ENCODE measurements around the gene NAT9. TPM values are rescaled to one million over a fixed set of nuclear protein-coding genes. Genes with fewer than 3 reads are reported as not detected.

The NAT9 gene
- total RNA-seq, 1 experiment from 2014 or later = 21.9 TPM

DNA sequence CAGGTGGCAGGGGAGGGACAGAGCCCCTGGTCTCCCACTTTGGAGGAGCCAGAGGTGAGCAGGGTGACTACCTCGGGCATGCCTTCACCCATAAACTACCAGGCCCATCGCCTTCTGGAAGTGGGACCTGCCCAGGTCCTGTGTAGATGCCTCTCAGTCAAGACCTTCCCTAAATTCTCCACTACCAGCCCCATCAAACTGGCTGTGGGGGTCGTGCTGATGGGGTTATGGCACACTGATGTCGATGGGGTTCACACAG lies 44.9 kb downstream of the NAT9 start:
- DNase-seq (ENCODE audit: low read depth) = no peak

DNA sequence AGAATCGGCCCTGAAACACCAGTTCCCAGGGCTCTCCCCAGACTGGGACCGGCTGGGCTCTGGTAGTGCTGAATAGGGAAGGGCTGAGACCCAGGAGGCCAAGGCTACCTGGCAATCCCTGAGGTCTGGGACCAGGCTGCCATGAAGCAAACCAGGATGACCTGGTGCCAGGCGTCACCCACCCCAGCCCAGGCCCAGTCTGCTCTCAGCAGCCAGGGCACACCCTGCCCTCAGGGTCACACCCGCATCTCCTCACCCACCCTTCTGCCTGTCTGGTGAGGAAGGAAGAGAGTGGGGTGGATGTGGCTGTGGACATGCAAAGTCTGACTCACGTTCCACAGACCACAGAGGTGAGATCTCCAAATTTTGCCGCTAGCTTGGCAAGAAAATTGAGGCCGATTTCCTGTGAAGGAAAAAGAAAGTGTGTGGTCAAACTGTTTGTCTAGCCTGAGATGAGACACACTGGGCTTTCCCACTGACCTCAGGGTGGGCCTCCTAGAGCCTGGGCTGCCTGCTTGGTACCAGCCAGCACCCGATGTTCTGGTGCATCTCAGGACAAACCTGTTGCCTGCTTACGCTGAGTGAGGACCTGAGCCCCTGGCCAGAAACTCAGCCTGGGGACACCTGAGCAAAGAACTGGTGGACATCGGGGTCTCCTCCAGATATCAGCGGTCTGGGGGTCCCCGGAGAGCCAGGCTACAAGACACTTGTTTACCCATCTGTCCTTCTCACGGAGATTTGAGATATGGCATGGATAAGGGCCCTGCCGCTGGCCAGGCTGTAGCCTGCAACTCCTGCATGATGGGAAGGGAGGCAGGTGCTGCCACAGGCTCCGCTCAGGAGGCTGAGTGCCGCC lies 45.4 kb downstream of the NAT9 start:
- DNase-seq (ENCODE audit: low read depth) = no peak

DNA sequence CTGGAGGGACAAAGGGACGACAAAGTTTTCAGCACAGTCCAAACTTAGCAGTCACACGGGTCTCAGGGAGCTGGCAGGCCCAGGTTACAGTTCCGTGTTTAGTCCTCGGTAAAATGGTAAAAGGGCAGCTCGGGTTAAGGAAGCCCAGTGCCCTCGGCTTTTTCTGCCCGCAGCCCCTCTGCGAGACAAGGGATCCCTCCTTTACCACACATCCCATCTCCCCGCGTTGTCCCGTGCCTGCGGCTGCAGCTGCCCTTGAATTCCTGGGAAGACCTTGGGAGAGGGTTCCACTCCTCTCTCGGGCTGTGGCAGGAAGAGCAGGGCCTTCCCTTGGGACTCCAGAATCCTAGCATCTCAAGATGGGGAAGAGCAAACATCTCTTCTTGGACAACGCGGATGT lies 46.3 kb downstream of the NAT9 start:
- no peak for DNase-seq (ENCODE audit: low read depth)

DNA sequence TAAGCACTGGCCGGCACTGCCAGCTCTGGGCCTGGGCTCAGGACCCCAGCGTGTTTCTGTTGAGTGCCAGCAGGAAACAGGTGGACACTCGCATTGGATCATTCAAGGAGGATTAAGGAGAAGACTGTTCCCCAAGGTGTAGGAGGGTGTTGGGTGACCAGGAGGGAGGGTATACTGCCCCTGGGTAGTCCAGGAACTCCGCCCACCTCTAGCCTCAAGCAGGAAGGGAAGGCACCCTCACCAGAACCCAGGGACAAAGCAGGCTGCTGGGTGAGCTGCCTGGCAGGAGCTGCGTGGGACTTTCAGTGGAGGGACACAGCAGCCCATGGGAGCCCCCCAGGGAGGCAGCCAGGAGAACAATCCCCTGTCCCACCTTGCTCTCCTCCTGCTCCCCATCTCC lies 46.8 kb downstream of the NAT9 start:
- DNase-seq (ENCODE audit: low read depth) = no peak

DNA sequence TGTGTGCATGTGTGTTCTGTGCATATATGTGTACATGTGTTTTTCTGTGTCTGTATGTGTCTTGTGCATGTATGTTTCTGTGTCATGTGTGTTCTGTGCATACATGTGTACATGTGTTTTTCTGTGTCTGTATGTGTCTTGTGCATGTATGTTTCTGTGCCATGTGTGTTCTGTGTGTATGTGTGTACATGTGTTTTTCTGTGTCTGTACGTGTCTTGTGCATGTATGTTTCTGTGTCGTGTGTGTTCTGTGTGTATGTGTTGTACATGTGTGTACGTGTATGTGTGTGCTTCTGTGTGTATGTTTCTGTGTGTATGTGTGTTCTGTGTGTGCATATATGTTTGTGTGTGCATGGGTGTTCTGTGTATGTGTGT lies 47.5 kb downstream of the NAT9 start:
- no peak for DNase-seq (ENCODE audit: low read depth)

DNA sequence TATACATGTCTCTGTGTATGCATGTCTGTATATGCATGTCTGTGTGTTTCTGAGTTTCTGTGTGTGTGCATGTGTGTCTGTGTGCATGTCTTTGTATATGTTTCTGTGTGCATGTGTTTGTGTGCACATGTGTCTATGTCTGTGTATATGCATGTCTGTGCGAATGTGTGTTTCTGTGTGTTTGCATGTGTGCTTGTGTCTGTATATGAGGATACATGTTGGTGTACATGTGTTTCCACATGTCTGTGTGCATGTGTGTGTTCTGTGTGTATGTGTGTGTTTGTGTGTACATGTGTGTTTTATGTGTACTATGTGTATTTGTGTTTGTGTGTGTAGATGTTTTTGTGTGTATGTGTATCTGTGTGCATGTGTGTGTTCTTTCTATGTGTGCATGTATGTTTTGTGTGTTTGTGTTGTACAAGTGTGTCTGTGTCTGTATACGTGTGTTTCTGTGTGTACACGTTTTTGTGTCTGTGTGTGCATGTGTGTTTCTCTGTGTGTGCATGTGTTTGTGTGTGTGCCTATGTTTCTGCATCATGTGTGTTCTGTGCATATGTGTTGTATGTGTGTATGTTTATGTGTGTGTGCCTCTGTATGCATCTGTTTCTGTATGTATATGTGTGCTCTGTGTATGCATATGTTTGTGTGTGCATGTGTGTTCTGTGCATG lies 48.0 kb downstream of the NAT9 start:
- no peak for DNase-seq (ENCODE audit: low read depth)

DNA sequence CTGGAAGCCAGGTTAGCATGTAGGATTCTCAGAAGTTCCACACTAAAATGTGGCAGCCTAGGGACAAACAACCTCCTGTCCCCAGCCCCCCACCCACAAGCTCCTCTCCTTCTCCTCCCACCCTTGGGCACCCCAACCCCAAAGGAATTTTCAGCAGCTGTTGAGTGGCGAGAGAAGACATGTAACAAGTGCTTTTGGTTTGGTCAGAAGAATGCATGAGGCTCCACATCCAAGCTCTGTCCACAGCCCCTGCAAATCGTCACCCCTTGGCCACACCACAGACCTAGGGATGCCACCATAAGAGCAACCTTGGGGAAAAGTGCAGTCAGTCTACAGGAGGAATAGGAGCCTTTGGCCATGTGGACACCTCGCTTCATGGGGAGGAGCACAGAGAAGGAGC lies 51.0 kb downstream of the NAT9 start:
- DNase-seq (ENCODE audit: low read depth) = no peak

DNA sequence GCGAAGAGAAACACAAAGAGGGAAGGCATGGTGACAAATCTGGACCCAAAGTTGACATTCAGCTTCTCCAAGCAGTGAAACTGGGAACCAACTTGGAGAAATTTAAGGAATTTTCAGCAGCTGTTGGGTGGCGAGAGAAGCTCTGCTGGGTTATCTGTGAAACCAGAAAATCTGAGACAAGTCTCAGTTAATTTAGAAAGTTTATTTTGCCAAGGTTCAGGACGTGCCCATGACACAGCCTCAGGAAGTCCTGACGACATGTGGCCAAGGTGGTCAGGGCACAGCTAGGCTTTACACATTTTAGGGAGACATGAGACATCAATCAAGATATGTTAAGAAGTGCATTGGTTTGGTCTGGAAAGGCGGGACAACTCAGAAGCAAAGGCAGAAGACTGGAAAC lies 52.3 kb downstream of the NAT9 start:
- no peak for DNase-seq (ENCODE audit: low read depth)

DNA sequence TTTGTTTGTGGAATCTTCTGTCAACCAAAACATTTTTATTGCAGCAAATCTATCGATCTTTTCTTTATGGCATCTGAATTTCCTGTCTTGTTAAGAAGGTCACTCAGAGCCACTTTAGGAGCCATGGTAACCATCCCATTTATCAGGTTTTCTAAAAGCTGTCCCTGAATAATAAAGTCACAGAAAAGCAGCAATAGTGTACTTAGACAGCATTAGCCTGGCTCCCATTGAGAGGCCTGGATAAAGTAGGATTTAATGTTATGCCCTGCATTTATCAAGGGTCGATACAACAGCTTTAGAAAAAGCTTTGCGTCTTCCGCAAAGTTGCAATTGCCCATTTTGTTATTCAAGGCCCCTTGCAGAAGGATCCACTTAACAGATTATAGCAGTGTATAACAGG lies 53.4 kb downstream of the NAT9 start:
- no peak for DNase-seq (ENCODE audit: low read depth)

Other genes with a start within 250 kb of the NAT9 start
- gene CD300LB, start 244.9 kb downstream of the NAT9 start, total RNA-seq (2014; rRNA removed; shearing (Covaris generic)) = not detected in 2 replicates
- gene CD300C, start 230.2 kb downstream of the NAT9 start, total RNA-seq (2014; rRNA removed; shearing (Covaris generic)) = 0.17 and 0.90 TPM in 2 replicates
- not detected in 2 replicates for gene CD300H, start 208.8 kb downstream of the NAT9 start, total RNA-seq (2014; rRNA removed; shearing (Covaris generic))
- not detected in 2 replicates for gene CD300LD, start 184.1 kb downstream of the NAT9 start, total RNA-seq (2014; rRNA removed; shearing (Covaris generic))
- not detected in 2 replicates for gene CD300E, start 152.6 kb downstream of the NAT9 start, total RNA-seq (2014; rRNA removed; shearing (Covaris generic))
- not detected in 2 replicates for gene CD300LF, start 63.4 kb downstream of the NAT9 start, total RNA-seq (2014; rRNA removed; shearing (Covaris generic))
- 0.11 and 0.20 TPM in 2 replicates for gene RAB37, start 39.1 kb downstream of the NAT9 start, total RNA-seq (2014; rRNA removed; shearing (Covaris generic))
- gene NHERF1, start 27.7 kb downstream of the NAT9 start, total RNA-seq (2014; rRNA removed; shearing (Covaris generic)) = 32.8 and 41.8 TPM in 2 replicates
- gene GRIN2C, start 83.5 kb upstream of the NAT9 start, total RNA-seq (2014; rRNA removed; shearing (Covaris generic)) = 0.07 and 0.10 TPM in 2 replicates
- gene FDXR, start 96.6 kb upstream of the NAT9 start, total RNA-seq (2014; rRNA removed; shearing (Covaris generic)) = 46.9 and 48.7 TPM in 2 replicates
- gene FADS6, start 117.3 kb upstream of the NAT9 start, total RNA-seq (2014; rRNA removed; shearing (Covaris generic)) = not detected in 2 replicates
- gene USH1G, start 146.9 kb upstream of the NAT9 start, total RNA-seq (2014; rRNA removed; shearing (Covaris generic)) = not detected in 2 replicates
- gene OTOP2, start 147.9 kb upstream of the NAT9 start, total RNA-seq (2014; rRNA removed; shearing (Covaris generic)) = not detected in 2 replicates
- gene OTOP3, start 159.6 kb upstream of the NAT9 start, total RNA-seq (2014; rRNA removed; shearing (Covaris generic)) = not detected in 2 replicates
- 0.13 and 1.8 TPM in 2 replicates for gene HID1, start 196.4 kb upstream of the NAT9 start, total RNA-seq (2014; rRNA removed; shearing (Covaris generic))
- 3.6 and 3.8 TPM in 2 replicates for gene CDR2L, start 211.3 kb upstream of the NAT9 start, total RNA-seq (2014; rRNA removed; shearing (Covaris generic))
- 110 and 114 TPM in 2 replicates for gene MRPL58, start 236.3 kb upstream of the NAT9 start, total RNA-seq (2014; rRNA removed; shearing (Covaris generic))